Caco-2 (cell line): ENCODE results near the gene ZNF836. TPM values are rescaled to one million over a fixed set of nuclear protein-coding genes. Genes with fewer than 3 reads are reported as not detected.

Experiments
- BruUV-seq: library from RNA; stranded (reverse); fragments of 400-500 nt; replicated peaks from 2 replicates; lab custom pipeline; 2021; lab: Mats Ljungman, UMichigan
- CTCF ChIA-PET: fragments of 300-600 bp; sonication (Branson Sonifier 250); formaldehyde crosslinking; loops from one replicate; lab custom pipeline; 2022; ENCODE audit warnings: antibody characterized with exemption; lab: Charles Lee
- POLR2A ChIA-PET: fragments of 300-600 bp; sonication (Branson Sonifier 250); formaldehyde crosslinking; loops from one replicate; lab custom pipeline; 2022; ENCODE audit warnings: antibody characterized with exemption; lab: Charles Lee
- DNase-seq, 2 experiments: peaks; one replicate each; pipeline versions ENCODE4 v3.0.0 to v3.0.0-alpha.2; 2020 to 2022
- H3K27me3 ChIP-seq: replicated peaks from 2 replicates; pipeline ENCODE4 v1.6.0; 2011; ENCODE audit warnings: low read length; ENCODE audit not compliant: control insufficient read depth, insufficient read depth
- H3K36me3 ChIP-seq: 2 replicates; pipeline ENCODE4 v1.5.1; 2011; ENCODE audit warnings: low read length; ENCODE audit not compliant: control insufficient read depth, insufficient read depth
- H3K4me1 ChIP-seq: fragments of 250-450 bp; sonication (Bioruptor Pico); 2 replicates; pipeline ENCODE4 v1.5.1; 2020; ENCODE audit warnings: mild to moderate bottlenecking
- H3K4me3 ChIP-seq: 2 replicates; pipeline ENCODE4 v1.5.1; 2011; ENCODE audit warnings: low read depth, mild to moderate bottlenecking, control low read depth, low read length
- H3K9me3 ChIP-seq: fragments of 250-450 bp; sonication (Bioruptor Pico); 2 replicates; pipeline ENCODE4 v1.5.1; 2020; ENCODE audit warnings: mild to moderate bottlenecking, moderate library complexity
- H3K27ac Mint-ChIP-seq: one replicate; pipeline ENCODE4 v1.8.0; 2022; ENCODE audit warnings: mixed read lengths; ENCODE audit not compliant: unreplicated experiment
- H3K27me3 Mint-ChIP-seq: one replicate; pipeline ENCODE4 v1.8.0; 2022; ENCODE audit warnings: mixed read lengths; ENCODE audit not compliant: insufficient read depth, unreplicated experiment
- H3K36me3 Mint-ChIP-seq: one replicate; pipeline ENCODE4 v1.8.0; 2022; ENCODE audit warnings: mild to moderate bottlenecking, mixed read lengths; ENCODE audit not compliant: insufficient read depth, unreplicated experiment
- H3K4me1 Mint-ChIP-seq: one replicate; pipeline ENCODE4 v1.8.0; 2022; ENCODE audit warnings: low read depth, mixed read lengths; ENCODE audit not compliant: unreplicated experiment
- H3K4me3 Mint-ChIP-seq: one replicate; pipeline ENCODE4 v1.8.0; 2022; ENCODE audit warnings: mild to moderate bottlenecking, moderate library complexity, mixed read lengths; ENCODE audit not compliant: unreplicated experiment
- H3K9me3 Mint-ChIP-seq: one replicate; pipeline ENCODE4 v1.8.0; 2022; ENCODE audit warnings: mixed read lengths; ENCODE audit not compliant: unreplicated experiment
- intact Hi-C: fragments of 100-400 bp; cut with micrococcal nuclease; formaldehyde crosslinking; loops from one replicate; pipeline ENCODE4 v1.10.0; 2022; ENCODE audit not compliant: unreplicated experiment
- total RNA-seq: library from RNA; stranded (reverse); gene quantifications from 2 replicates; pipeline ENCODE4 v1.2.3, GENCODE V29; 2022
- TF ChIP-seq, protein P1 (sequence below), 2 experiments: fragments of 200-600 bp in 1 of 2; IDR thresholded peaks; 1 replicate in 1 of 2; 2 replicates in 1 of 2; pipeline versions ENCODE4 v1.5.1 to v1.8.0; 2011 to 2022; ENCODE audit warnings: antibody characterized with exemption in 1 of 2, control low read depth in 1 of 2, inconsistent platforms in 1 of 2, low read depth in 1 of 2, low read length in 1 of 2, mild to moderate bottlenecking in 1 of 2, moderate library complexity in 1 of 2; ENCODE audit not compliant: insufficient read depth in 1 of 2, severe bottlenecking in 1 of 2, unreplicated experiment in 1 of 2

Gene ZNF836
- total RNA-seq, 1 experiment from 2014 or later, result 6.3 TPM

- Histone ChIP-seq H3K27me3 (no peaks in the 10 kb centered on the region), H3K9me3 (peaks cover 8% of the 10 kb centered on the region), H3K4me3 (peak overlapping the region; percentile 82), H3K36me3 (no peaks in the 10 kb centered on the region), H3K4me1 (no peaks in the 10 kb centered on the region)
- no TSS peak for BruUV-seq
- Mint-ChIP-seq H3K36me3 (peaks cover 18% of the 10 kb centered on the region), H3K9me3 (peaks cover 19% of the 10 kb centered on the region), H3K4me1 (peaks cover 10% of the 10 kb centered on the region), H3K4me3 (peak overlapping the region; percentile 93), H3K27me3 (no peaks in the 10 kb centered on the region), H3K27ac (peak overlapping the region; percentile 96)
- intact Hi-C loops, result no loop called here
- no peak for DNase-seq
- CTCF ChIA-PET, result no interaction called here
- TF ChIP-seq, protein P1, sequence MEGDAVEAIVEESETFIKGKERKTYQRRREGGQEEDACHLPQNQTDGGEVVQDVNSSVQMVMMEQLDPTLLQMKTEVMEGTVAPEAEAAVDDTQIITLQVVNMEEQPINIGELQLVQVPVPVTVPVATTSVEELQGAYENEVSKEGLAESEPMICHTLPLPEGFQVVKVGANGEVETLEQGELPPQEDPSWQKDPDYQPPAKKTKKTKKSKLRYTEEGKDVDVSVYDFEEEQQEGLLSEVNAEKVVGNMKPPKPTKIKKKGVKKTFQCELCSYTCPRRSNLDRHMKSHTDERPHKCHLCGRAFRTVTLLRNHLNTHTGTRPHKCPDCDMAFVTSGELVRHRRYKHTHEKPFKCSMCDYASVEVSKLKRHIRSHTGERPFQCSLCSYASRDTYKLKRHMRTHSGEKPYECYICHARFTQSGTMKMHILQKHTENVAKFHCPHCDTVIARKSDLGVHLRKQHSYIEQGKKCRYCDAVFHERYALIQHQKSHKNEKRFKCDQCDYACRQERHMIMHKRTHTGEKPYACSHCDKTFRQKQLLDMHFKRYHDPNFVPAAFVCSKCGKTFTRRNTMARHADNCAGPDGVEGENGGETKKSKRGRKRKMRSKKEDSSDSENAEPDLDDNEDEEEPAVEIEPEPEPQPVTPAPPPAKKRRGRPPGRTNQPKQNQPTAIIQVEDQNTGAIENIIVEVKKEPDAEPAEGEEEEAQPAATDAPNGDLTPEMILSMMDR (IDR thresholded peaks at IDR 0.05; ENCODE audit: insufficient read depth in 1 of 2, low read depth in 1 of 2, low read length in 1 of 2, severe bottlenecking in 1 of 2, unreplicated experiment in 1 of 2), result no peak
- POLR2A ChIA-PET, result no interaction called here
These were observed 31.2 kb downstream of the ZNF836 start for GRCh38 chr19:52140032-52140710.

- Histone ChIP-seq H3K36me3 (no peaks in the 10 kb centered on the region), H3K4me1 (no peaks in the 10 kb centered on the region), H3K4me3 (peak within 1 kb of the TSS; percentile 82), H3K27me3 (no peaks in the 10 kb centered on the region), H3K9me3 (peaks cover 6% of the 10 kb centered on the region)
- ChIA-PET POLR2A (interaction anchor here (1.8 kb wide), 1 partner anchor 50 kb away, joined by 7 read pairs; no protein-coding TSS in a partner anchor), CTCF (interaction anchor here (0.6 to 1.8 kb wide), 3 partner anchors 50 to 390 kb away, joined by 3 to 16 read pairs (median 3); partner anchors contain the start of gene PPP2R1A)
- H3K4me3 Mint-ChIP-seq, result peak within 1 kb of the TSS; percentile 93
- H3K36me3 Mint-ChIP-seq, result peaks cover 23% of the 10 kb centered on the region
- TSS peak; percentile 80 for BruUV-seq
- intact Hi-C loops, result loop anchor here (1.0 to 2.0 kb wide), 2 partner anchors 45 to 50 kb away; partner anchors contain the start of gene ZNF841
- peak within 1 kb of the TSS; percentile 96 for H3K27ac Mint-ChIP-seq
- DNase-seq, result peak; percentile 97 to 98
- TF ChIP-seq, protein P1 (IDR thresholded peaks at IDR 0.05; ENCODE audit: insufficient read depth in 1 of 2, low read depth in 1 of 2, low read length in 1 of 2, severe bottlenecking in 1 of 2, unreplicated experiment in 1 of 2), result peak; percentile 87
- H3K4me1 Mint-ChIP-seq, result peaks cover 10% of the 10 kb centered on the region
- H3K9me3 Mint-ChIP-seq, result peaks cover 12% of the 10 kb centered on the region
- no peaks in the 10 kb centered on the region for H3K27me3 Mint-ChIP-seq
These were observed 32.0 kb downstream of the ZNF836 start, which contains the start of gene ZNF616 for GRCh38 chr19:52139252-52140031. Gene ZNF616, minus strand, starts transcription at chr19:52139938. Its CDS starts 9,426 bp downstream, at chr19:52130512.

- Mint-ChIP-seq H3K4me1 (peaks cover 10% of the 10 kb centered on the region), H3K9me3 (peaks cover 10% of the 10 kb centered on the region), H3K36me3 (peaks cover 23% of the 10 kb centered on the region), H3K27me3 (no peaks in the 10 kb centered on the region), H3K4me3 (peak overlapping the region; percentile 93), H3K27ac (peak overlapping the region; percentile 96)
- no TSS peak for BruUV-seq
- ChIA-PET CTCF (interaction anchor here (1.8 kb wide), 1 partner anchor 50 kb away, joined by 16 read pairs; the partner anchor contains the start of gene PPP2R1A), POLR2A (interaction anchor here (1.8 kb wide), 1 partner anchor 50 kb away, joined by 7 read pairs; no protein-coding TSS in a partner anchor)
- Histone ChIP-seq H3K4me3 (peak overlapping the region; percentile 82), H3K4me1 (no peaks in the 10 kb centered on the region), H3K27me3 (no peaks in the 10 kb centered on the region), H3K9me3 (peaks cover 6% of the 10 kb centered on the region), H3K36me3 (no peaks in the 10 kb centered on the region)
- intact Hi-C loops, result loop anchor here (1.0 to 2.0 kb wide), 2 partner anchors 44 to 50 kb away; partner anchors contain the start of gene ZNF841
- DNase-seq, result no peak
- TF ChIP-seq, protein P1 (IDR thresholded peaks at IDR 0.05; ENCODE audit: insufficient read depth in 1 of 2, low read depth in 1 of 2, low read length in 1 of 2, severe bottlenecking in 1 of 2, unreplicated experiment in 1 of 2), result no peak
These were observed 32.5 kb downstream of the ZNF836 start for GRCh38 chr19:52138983-52139251.
